ENCODE measurements around the gene ARNT2. TPM values are rescaled to one million over a fixed set of nuclear protein-coding genes. Genes with fewer than 3 reads are reported as not detected.

Gene ARNT2
- total and polyA plus RNA-seq, 2 of the 13 experiments (the other 11 are each of a cell fraction or from before 2014, with no cell fraction given), result 0.69 to 1.7 TPM

- no peak for DNase-seq (ENCODE audit: low spot score)
- no peak overlapping the region for H3K9ac ChIP-seq (ENCODE audit: insufficient read depth, low read depth, low read length)
- no peaks in the 10 kb centered on the region for H4K20me1 ChIP-seq (ENCODE audit: insufficient read depth, low read length)
- H3K36me3 ChIP-seq (replicated peaks in 1 of 2; ENCODE audit: control insufficient read depth in 1 of 2, insufficient read depth in 2 of 2, low read length in 2 of 2), result no peaks in the 10 kb centered on the region
- no peak overlapping the region for H3K4me2 ChIP-seq (ENCODE audit: low read depth, low read length)
- no peak for ATAC-seq
- H3K27me3 ChIP-seq (ENCODE audit: control insufficient read depth in 1 of 2, insufficient read depth in 2 of 2, low read length in 2 of 2), result no peaks in the 10 kb centered on the region
- H2AFZ ChIP-seq (ENCODE audit: low read length), result no peak overlapping the region
- CTCF ChIA-PET (ENCODE audit: low intra/inter-chr PET ratio, low total read pairs), result no interaction called here
- H3K4me1 ChIP-seq (ENCODE audit: insufficient read depth, low read length), result peaks cover 53% of the 10 kb centered on the region
- POLR2A ChIA-PET, result no interaction called here
- TF ChIP-seq KLF11 (CRISPR knock-in tag; IDR thresholded peaks at IDR 0.05) (no peak), HDAC6 (IDR thresholded peaks at IDR 0.05; ENCODE audit: low read depth, low read length) (no peak), NFATC3 (CRISPR knock-in tag; IDR thresholded peaks at IDR 0.05) (no peak), ZBTB7A (CRISPR knock-in tag; IDR thresholded peaks at IDR 0.05) (no peak)
- TF ChIP-seq, protein P1, sequence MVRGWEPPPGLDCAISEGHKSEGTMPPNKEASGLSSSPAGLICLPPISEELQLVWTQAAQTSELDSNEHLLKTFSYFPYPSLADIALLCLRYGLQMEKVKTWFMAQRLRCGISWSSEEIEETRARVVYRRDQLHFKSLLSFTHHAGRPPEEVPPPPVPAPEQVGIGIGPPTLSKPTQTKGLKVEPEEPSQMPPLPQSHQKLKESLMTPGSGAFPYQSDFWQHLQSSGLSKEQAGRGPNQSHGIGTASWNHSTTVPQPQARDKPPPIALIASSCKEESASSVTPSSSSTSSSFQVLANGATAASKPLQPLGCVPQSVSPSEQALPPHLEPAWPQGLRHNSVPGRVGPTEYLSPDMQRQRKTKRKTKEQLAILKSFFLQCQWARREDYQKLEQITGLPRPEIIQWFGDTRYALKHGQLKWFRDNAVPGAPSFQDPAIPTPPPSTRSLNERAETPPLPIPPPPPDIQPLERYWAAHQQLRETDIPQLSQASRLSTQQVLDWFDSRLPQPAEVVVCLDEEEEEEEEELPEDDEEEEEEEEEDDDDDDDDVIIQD (CRISPR knock-in tag; IDR thresholded peaks at IDR 0.05; ENCODE audit: low read depth), result no peak
- WGBS (ENCODE audit: low lambda C conversion rate), result 83% methylated on average over 10 of the region's 14 CpGs
- no peaks in the 10 kb centered on the region for H3K79me2 ChIP-seq (ENCODE audit: insufficient read depth, low read length)
- in situ Hi-C loops (cut with HindIII; ENCODE audit: extremely low pct_ligation_motif_present, low pct_unique_long_range_greater_than_20kb) (loop anchor here (25.0 kb wide), 1 partner anchor 501 kb away; no protein-coding TSS in a partner anchor), intact Hi-C loops (cut with micrococcal nuclease; ENCODE audit: unreplicated experiment) (no loop called here)
- H3K4me3 ChIP-seq (replicated peaks in 1 of 3; ENCODE audit: insufficient read depth in 1 of 3, low read depth in 2 of 3, low read length in 3 of 3), result no peak overlapping the region
- no peaks in the 10 kb centered on the region for H3K9me3 ChIP-seq (ENCODE audit: low read length)
- no TSS peak for BruUV-seq (replicated peaks)
- no peak for FAIRE-seq
- no peak overlapping the region for H3K27ac ChIP-seq (ENCODE audit: extremely low read length, insufficient read depth, low read length)
These were observed 57.3 kb downstream of the ARNT2 start for GRCh38 chr15:80461356-80462095.

DNA sequence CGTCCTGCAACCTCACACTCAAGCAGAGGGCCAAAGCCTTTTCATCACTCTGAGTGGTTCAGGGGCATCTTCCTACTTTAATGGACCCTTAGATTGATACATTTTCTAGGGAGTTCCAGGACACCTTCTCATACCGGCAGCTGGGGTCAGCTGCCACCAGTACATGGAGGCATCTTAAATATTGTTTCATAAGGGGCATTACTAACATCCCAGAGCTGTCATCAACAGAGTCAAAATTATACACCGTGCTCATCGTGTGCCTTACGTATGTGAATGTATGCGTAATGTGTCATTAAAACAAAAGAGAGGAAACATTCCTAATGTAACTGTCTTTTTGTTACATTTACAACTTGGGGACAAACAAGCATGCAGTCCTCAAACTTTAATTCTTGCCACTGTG, 57.9 kb downstream of the ARNT2 start:
- Histone ChIP-seq H4K20me1 (ENCODE audit: insufficient read depth, low read length) (no peaks in the 10 kb centered on the region), H3K9me3 (ENCODE audit: low read length) (no peaks in the 10 kb centered on the region), H3K9ac (ENCODE audit: insufficient read depth, low read depth, low read length) (no peak overlapping the region), H3K4me2 (ENCODE audit: low read depth, low read length) (no peak overlapping the region), H3K36me3 (replicated peaks in 1 of 2; ENCODE audit: control insufficient read depth in 1 of 2, insufficient read depth in 2 of 2, low read length in 2 of 2) (no peaks in the 10 kb centered on the region), H3K27me3 (ENCODE audit: control insufficient read depth in 1 of 2, insufficient read depth in 2 of 2, low read length in 2 of 2) (no peaks in the 10 kb centered on the region), H3K4me1 (ENCODE audit: insufficient read depth, low read length) (peaks cover 47% of the 10 kb centered on the region), H3K79me2 (ENCODE audit: insufficient read depth, low read length) (no peaks in the 10 kb centered on the region), H3K27ac (ENCODE audit: extremely low read length, insufficient read depth, low read length) (no peak overlapping the region), H2AFZ (ENCODE audit: low read length) (no peak overlapping the region), H3K4me3 (replicated peaks in 1 of 3; ENCODE audit: insufficient read depth in 1 of 3, low read depth in 2 of 3, low read length in 3 of 3) (no peak overlapping the region)
- no peak for FAIRE-seq
- ChIA-PET POLR2A (no interaction called here), CTCF (ENCODE audit: low intra/inter-chr PET ratio, low total read pairs) (no interaction called here)
- DNase-seq (ENCODE audit: low spot score), result no peak
- in situ Hi-C loops (cut with HindIII; ENCODE audit: extremely low pct_ligation_motif_present, low pct_unique_long_range_greater_than_20kb) (loop anchor here (25.0 kb wide), 1 partner anchor 500 kb away; no protein-coding TSS in a partner anchor), intact Hi-C loops (cut with micrococcal nuclease; ENCODE audit: unreplicated experiment) (no loop called here)
- no TSS peak for BruUV-seq (replicated peaks)
- ATAC-seq, result no peak
- WGBS (ENCODE audit: low lambda C conversion rate), result 88% methylated on average over 5 of the region's 6 CpGs
- TF ChIP-seq SP140L (CRISPR knock-in tag; IDR thresholded peaks at IDR 0.05; ENCODE audit: borderline replicate concordance) (no peak), ZNF468 (CRISPR knock-in tag; IDR thresholded peaks at IDR 0.05) (no peak), PAF1 (CRISPR knock-in tag; IDR thresholded peaks at IDR 0.05) (no peak), ZNF577 (CRISPR knock-in tag; IDR thresholded peaks at IDR 0.05; ENCODE audit: borderline replicate concordance, low read depth) (no peak), ZNF501 (CRISPR knock-in tag; IDR thresholded peaks at IDR 0.05) (no peak), ZMYM2 (CRISPR knock-in tag; IDR thresholded peaks at IDR 0.05) (no peak), MZF1 (CRISPR knock-in tag; IDR thresholded peaks at IDR 0.05; ENCODE audit: borderline replicate concordance) (no peak), HDAC6 (IDR thresholded peaks at IDR 0.05; ENCODE audit: low read depth, low read length) (no peak), SKI (IDR thresholded peaks at IDR 0.05; ENCODE audit: partially characterized antibody) (no peak), SYNCRIP (IDR thresholded peaks at IDR 0.05; ENCODE audit: insufficient read depth, low read depth, low read length) (no peak)
- TF ChIP-seq, protein P2, sequence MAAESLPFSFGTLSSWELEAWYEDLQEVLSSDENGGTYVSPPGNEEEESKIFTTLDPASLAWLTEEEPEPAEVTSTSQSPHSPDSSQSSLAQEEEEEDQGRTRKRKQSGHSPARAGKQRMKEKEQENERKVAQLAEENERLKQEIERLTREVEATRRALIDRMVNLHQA (CRISPR knock-in tag; IDR thresholded peaks at IDR 0.05), result no peak
- TF ChIP-seq, protein P3, sequence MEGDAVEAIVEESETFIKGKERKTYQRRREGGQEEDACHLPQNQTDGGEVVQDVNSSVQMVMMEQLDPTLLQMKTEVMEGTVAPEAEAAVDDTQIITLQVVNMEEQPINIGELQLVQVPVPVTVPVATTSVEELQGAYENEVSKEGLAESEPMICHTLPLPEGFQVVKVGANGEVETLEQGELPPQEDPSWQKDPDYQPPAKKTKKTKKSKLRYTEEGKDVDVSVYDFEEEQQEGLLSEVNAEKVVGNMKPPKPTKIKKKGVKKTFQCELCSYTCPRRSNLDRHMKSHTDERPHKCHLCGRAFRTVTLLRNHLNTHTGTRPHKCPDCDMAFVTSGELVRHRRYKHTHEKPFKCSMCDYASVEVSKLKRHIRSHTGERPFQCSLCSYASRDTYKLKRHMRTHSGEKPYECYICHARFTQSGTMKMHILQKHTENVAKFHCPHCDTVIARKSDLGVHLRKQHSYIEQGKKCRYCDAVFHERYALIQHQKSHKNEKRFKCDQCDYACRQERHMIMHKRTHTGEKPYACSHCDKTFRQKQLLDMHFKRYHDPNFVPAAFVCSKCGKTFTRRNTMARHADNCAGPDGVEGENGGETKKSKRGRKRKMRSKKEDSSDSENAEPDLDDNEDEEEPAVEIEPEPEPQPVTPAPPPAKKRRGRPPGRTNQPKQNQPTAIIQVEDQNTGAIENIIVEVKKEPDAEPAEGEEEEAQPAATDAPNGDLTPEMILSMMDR (CRISPR knock-in tag; IDR thresholded peaks at IDR 0.05), result no peak

Data from HepG2 (cell line).